HG03442 (cell line): Measurements from ENCODE around the gene ST6GALNAC5.
"Not testable (repeated sequence)": the region's sequence is repeated elsewhere in the genome, so short reads cannot be mapped to it uniquely, and the experiment has no call there.

ENCODE experiments used
- ATAC-seq: cut with Tn5 transposase; IDR thresholded peaks from one replicate; pipeline ENCODE4 v1.9.1; 2021; ENCODE audit warnings: mild to moderate bottlenecking, moderate library complexity; ENCODE audit not compliant: unreplicated experiment

Gene ST6GALNAC5

DNA sequence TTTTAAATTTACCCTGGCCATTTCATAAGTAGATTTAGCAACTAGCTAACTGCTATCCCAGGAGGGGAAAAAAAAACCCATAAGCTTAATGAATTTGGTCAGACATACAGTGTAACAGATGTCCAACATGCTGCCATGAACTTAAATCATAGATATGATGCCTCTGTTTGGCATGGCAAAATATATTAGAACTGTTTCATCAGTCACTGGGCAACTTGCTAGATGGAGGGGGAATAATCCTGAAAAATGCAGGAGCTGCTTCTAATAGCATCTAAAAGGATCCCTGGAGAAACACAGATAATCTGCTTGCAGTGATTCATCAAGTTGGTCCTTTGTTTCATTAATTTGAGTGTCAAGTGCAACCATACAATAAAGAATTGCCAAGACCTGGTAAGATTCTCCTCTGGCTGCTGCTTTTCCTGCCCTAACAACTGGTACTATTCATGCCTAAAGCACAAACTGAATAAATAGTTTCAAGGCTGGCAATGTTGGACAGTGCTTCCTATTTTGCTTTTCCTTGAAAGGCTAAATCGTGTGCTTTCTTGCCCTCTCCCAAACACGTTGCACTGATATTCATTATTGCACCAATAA is 1.5 kb upstream of the ST6GALNAC5 start:
- no peak for ATAC-seq

DNA sequence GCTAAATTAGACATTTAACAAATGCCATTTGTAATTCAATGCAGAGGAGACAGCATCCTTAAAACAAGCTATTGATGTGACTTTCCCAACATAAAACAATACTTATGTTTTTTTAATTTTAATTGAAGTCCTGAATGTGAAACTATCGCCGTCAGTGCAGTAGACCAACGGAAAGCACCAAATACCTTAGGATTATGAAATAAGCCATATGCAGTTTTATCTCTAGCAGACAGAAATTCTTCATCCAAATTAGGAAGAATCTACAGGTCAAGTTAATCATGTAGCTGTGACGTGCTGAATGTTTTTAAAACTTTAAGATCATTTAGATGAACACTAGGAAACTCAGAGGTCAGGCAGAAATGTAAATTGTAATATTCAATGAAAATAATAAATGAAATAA is 714 bp upstream of the ST6GALNAC5 start:
- no peak for ATAC-seq

DNA sequence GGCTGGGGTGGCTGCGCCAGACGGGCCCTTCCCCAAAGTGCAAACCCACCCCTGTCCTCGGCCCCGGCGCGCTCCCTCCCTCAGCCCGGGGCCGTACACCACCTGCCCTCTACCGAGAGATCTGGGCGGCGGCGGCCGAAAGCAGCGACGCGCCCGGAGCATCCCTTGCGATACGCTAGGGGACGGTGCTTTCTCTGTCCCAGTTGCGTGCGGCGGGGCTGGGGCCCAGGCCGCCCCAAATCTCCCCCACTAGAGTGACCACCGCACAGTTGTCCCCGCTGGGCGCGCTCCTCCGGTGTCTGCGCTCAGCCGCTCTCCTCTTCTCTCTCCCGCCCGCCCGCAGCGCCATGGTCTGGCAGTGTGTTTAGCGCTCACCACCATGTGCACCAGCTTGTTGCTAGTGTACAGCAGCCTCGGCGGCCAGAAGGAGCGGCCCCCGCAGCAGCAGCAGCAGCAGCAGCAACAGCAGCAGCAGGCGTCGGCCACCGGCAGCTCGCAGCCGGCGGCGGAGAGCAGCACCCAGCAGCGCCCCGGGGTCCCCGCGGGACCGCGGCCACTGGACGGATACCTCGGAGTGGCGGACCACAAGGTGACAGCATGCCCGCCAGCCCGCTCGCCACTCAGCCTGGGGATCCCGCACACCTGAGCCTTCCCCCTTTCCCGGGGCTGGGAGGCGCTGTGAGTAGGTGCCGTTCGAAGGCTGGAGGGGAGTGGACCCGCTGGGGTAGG is 1.0 kb downstream of the ST6GALNAC5 start:
- ATAC-seq, result no peak

DNA sequence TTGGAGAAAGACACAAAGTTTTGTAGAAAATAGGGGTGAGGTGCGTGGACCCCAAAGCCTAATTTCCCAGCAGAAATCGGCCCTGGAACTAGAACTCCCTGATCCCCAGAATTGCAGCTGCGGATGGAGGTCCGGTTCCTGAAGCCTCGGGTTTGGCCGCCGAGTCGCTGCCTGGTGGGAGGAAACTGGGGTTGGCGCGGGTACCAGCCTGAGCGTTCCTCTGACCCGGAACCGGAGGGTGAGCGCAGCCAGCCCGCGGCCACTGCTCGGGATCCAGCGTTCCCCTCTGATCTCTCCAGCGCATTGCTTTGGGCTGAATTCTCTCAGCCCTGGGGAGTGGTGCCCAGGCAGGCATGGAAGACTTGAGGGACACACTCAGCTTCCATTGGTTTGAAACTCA is 1.6 kb downstream of the ST6GALNAC5 start:
- ATAC-seq, result no peak

DNA sequence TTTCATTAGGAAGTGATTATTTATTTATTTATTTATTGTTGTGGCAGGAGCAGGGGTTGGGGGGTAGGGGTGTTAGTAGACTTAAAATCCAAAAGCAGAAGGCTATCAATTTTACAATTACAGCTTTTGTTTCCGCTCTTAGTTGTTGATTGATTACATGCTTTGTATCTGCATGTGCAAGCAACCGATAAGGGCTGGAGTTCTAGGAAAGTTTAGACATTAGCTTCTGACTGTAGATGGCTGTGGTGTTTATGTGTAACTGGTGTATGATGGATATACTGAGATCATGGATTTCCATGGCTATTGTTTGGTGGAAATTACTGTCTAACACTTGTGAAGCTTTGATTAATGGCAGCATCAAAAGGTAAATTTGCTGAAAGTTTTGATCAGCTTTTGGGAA is 2.8 kb downstream of the ST6GALNAC5 start:
- ATAC-seq, result no peak

DNA sequence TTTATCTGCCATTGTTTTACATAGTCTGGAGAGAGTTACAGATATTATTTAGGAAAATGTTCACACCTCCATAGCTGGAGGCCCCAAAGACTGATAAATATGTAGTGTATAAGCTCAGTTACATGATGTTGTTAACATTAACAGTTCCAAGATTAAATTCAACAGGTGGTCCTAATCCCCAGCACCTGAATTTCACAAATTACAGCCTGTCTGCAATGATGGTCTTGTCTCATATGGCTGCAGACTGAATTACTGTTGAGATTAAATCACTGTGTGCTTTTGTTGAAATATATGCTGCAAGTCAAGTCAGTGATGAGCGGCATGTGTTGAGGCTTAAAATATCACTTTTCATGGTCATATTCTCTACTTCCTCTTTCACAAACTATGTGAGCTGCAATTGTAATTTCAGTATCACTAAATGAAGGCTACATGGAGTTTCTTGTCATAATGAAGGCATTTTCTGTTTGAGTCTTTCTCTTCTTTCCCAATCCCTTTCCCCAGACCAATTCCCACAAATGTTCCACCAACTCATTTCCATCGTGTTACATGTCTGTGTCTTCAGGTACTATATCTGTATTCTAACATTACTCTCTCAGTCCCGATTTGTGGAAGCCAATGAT is 4.2 kb downstream of the ST6GALNAC5 start:
- peak; percentile 95 for ATAC-seq

DNA sequence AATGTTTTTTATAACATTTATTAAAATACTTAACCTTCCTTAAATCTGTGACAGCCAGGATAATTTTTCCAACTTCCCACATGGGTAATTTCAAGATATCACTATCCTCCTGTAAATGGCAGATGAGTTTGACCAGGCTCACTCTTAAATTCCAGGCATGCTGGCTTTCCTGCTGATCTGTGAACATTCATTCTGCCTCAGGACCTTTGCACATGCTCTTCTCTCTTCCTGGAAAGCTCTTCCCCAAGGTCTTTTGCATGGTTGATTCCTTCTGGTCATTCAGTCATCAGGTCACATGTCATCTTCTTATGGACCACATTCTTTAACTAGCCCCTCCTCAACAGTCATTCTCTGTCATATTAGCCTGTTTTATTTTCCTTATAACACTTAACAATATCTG is 5.7 kb downstream of the ST6GALNAC5 start:
- no peak for ATAC-seq

DNA sequence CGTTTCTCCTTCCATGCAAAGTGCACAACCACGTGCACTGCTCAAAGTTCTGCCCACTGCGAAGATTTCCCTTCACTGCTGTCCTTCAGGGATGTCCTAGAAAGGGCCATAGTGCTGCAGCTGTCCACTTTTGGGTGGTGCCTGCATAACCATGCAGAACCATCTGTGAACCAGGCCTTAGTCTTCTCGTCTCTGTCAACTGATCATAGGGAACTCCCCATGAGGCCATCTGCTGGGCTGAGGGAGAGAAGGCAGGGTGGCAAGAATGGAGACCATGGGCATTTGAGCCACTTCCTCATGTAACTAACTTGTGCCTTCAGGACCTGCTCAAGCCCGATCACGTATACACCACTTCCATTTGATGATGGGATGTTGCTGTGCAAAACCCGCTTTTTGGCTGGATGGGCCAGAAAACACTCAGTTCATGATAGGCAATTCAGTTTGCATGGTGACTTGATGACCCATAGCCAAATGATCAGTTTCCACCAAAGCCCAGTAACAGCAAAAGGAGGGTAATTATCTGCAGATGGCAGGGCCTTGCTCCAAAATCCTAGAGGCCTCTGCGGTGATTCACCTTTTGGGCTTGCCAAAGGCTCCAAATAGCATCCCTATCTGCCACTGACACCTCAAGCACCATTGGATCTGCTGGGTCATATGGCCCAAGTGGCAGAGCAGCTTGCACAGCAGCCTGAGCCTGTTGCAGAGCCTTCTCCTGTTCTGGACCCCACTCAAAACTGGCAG is 9.5 kb downstream of the ST6GALNAC5 start:
- ATAC-seq, result no peak

DNA sequence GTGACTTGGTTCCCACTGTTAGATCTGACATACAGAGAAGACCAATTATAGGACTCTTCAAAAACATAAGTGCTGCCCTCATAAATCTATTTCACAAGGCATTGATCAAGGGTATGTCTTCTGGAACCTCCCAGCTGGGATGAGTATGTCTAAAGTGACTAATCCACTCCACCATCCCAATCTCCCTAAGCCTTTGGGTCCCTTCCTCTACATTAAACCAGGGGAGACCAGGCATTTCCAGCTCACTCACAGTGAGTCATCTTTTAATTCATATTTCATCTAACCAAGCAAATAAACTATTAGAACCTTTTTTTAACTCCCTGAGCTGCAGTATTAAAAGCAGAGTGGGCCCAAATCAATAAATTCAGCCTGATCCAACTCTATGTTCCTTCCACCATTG is 11.7 kb downstream of the ST6GALNAC5 start:
- not testable (repeated sequence) for ATAC-seq

DNA sequence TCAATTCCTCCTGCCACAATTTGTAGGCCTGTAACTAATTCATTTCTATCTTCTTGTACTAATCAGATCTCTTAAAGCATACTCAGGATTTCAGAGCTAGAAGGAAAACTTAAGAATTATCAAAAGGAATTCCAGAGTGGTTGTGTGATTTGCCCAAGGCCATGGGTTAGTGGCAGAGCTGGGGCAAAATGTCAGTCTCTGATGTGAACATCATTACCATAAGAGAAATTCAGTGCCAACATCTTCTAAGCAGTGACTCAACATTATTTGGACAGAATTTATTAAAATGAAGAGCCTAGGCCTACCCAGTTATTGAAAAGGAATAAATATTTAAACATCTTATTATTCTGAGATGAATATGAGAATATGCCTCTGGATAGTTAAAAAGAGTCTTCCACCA is 14.5 kb downstream of the ST6GALNAC5 start:
- ATAC-seq, result no peak

DNA sequence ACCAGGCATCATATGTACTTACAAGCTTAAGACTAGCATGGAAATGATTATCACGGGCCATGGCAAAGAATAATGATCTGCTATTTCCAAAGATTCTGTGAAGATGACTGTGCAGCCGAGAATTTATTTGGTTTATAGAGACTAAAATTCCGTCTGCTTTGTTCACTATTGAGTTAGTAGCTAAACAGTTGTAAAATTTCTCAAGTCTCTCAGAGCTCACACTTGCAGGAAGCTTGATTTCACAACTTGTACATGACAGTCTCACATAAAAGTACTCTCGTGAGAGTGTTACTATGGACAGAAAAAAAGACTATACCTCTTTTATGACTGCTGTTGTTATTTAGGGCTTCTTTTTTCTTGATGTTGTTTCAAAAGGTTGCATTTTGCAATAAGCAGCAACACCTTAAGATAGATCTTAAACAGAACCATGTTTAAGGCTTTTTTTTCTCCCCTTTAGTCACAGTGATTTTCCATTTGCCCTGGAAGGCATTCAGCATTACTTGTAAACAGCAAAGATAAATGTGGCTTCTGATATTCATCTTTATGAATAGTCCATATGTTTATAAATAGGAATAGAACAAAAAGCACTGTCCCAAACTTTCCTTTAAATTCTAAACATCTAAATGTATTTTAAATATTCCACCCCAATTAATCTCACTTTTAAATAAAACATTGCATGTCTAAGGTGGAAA is 24.8 kb downstream of the ST6GALNAC5 start:
- no peak for ATAC-seq

DNA sequence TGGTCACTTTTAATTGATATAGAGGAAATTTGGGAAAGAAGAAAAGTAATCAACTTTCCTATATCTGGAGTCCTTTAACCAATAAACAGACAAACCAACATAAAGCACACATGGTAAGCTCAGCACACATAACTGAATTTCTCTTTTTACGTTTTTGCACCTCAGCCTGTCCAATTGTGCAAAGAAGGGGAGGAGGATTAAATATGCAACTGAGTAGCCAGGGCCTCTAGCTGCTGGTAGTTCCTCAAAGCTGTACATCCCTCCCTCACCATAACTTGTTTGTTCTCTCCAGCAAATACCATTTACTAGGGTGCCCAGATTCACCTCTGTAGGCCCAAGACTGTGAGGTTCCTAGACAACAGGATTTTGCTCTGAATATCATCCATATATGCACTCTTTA is 25.4 kb downstream of the ST6GALNAC5 start:
- no peak for ATAC-seq

DNA sequence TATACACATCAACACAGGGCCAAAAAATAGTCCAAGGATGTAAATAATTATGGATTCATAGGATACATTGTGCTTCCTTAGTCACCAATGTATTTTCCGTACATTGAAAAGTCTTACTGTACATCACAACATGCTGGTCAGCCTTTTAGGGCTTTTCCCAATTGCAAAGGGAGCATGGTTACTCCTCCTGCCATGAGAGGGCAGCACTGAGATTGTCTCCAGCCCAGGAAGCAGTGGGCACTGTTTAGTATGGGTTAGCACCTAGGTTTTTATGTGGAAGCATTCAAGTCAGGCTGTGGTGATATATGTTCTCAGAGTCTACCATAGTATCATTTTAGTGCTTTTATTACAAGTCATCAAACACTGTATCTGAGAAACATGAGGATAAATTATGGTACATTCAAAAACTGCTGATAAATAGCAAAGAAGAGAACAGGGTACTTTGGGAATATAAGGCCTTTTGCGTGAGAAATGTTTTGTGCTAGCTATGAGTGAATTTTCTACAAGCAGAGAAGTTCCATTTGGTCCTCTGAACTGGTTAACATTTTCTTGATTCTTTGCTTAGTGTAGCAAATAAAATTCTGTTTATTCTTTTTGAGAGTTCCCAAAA is 34.0 kb downstream of the ST6GALNAC5 start:
- peak; percentile 100 for ATAC-seq

DNA sequence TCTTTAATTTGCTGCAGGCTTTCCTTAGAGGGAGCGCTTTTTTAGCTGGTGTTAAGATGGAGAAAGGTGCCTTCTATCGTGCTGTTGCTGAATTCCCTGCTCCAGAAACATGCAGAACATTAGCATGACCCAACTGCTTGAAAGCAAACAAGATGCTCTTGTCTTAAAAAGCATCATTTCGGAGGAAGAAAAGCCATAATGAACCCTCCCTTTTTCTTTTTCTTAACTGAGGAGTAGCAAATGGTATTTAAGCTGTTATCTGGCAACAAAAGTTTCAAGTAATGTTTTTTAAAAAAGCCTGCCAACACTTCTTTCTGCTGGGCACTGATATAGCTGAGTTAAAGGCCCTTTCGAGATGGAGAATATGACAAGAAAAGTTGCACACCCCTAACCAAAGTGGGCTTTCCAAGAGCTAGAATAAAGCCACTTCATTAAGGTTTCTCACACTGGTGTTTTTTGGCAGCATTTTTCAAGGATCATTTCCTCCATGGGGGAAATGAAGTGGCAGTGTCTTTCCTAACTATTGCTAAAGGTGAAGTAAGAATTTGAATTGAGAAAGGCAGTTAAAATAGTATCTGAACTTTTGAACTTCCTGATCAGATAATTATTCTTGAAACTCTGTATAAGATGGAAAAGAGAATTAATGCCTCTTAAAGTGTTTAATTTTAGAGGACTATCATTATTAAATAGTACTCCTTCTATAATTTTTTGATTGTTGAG is 38.8 kb downstream of the ST6GALNAC5 start:
- ATAC-seq, result no peak

DNA sequence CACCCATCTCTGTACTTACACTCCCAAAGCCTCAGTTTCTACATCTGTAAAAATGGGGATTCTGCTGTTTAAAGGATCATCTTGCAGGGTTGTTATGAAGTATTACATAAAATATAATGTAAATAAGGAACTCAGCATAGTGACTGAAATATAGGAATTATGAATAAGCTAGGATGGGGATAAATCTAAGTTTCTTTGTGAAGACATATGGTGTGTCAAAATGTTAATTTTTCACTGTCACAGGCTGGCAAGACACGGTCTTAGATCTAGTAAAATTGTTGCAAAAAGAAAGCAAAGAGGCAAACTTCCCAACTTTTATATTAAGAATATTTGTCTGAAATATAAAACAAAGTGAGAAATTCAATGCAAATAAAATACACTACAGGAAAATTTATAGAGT is 42.0 kb downstream of the ST6GALNAC5 start:
- no peak for ATAC-seq

DNA sequence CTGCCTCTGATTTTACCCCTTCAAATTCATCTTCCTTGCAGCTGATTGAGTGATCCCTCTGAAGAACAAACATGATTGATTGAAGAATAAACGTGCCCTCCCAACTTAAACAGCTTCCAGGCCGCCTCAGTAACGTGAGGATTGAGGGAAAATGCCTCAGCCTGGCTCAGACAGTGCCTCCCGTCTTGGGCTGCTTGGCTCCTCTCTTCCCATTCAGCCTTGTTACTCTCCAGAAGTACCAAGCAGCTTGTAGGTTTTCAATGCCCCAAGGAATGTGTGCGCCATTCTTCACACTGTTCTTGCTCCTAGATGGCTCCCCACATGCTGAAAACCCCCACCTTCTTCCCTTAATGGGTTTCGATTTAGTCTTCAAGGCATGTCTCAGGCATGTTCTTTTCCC is 51.8 kb downstream of the ST6GALNAC5 start:
- no peak for ATAC-seq

DNA sequence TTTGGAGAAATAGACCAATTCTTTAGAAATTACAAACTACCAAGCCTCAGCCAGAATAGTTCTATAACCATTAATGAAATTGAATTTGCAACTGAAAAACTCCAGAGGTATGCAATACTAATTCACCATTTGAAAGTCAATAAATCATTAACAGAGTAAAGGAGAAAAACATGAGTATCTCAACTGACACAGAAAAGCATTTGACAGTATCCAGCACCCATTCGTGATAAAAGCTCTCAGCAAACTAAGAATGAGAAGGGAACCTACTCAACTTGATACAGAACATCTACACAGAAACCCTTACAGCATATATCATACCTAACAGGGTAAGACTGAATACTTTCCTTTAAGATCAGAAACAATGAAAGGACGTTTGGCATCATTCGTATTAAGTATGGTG is 54.3 kb downstream of the ST6GALNAC5 start:
- no peak for ATAC-seq

DNA sequence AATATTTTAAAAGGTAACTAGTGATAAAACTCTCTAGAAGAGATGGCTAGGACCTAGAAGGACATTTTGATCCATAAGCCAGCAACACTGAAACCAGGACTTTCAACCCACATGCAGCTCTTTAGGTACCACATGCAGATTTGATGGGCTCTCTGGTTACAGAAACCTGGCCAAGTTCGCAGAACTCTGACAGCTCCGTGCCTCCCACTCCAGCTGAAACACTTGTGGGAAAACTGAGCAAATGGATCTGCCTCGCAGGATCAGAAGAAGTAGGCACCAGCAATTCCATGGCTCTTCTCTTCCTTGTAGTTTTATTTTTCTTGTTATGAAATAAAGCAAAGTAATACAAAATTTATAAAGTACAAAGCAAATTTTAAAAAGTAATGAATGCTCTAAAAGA is 58.5 kb downstream of the ST6GALNAC5 start:
- ATAC-seq, result no peak

DNA sequence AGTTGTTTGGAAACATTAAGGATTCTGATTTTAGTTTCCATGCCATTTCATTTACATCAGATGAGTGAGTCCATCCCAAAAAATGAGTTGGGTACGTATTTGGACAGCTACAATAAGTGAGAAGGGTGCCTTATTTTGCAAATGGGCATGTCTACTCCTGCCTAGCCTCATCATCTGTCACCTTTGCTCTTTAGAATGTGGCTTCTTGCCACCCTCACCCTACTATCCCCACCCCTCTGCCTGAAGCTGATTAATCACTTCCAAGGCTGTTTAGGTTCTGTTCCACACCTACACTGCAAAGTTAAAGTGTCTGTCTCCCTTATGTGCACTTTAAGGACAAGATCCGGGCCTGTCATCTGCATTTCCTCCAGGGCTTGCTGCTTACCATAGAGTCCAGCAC is 61.2 kb downstream of the ST6GALNAC5 start:
- ATAC-seq, result no peak

DNA sequence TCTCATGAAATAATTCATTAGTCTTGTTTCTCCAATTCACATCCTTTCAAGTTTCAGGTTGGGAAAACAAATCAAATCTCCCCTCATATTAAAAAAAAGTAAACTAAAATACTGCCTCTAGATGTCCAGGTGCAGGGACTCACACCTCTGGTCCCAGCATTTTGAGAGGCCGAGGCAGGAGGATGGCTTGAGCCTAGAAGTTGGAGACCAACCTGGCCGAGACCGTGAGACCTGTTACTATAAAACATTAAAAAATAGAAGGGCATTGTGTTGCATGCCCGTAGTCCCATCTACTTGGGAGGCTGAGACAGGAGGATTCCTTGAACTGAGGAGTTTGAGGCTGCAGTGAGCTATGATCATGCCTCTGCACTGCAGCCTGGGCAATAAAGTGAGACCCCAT is 61.9 kb downstream of the ST6GALNAC5 start:
- ATAC-seq, result no peak
